ENCODE results near the gene TFF2.
A peak's percentile ranks its signal among the peaks of the same experiment; 100 is the strongest.

The TFF2 gene

DNA sequence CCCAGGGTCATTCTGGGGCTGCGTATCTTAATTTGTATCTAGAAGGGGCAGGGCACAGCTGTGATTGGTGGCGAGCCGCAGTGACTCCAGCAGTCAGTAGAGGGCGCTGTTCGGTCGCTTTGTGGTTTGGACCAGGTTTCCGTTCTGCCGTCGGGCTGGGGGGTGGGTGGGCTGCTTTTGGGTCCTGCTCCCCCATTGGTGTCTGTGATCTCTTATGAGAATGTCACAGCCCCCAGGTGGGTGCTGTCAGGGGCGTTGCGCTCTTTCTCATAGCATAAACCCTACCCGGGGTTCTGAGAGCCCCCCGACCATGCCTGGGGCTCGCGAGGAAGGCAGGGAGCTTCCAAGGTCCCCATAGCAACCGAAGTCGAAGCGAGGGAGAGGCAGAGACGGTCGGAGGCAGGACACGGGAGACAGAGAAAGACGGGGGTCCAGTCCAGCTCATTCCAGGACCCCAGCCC, 41.0 kb downstream of the TFF2 start:
- Histone ChIP-seq H2BK12ac (ENCODE audit: low read length) (no peak overlapping the region), H4K91ac (ENCODE audit: low read depth, low read length, poor library complexity) (no peak overlapping the region), H3K14ac (ENCODE audit: low read length) (no peak overlapping the region), H3K4me1 (ENCODE audit: control insufficient read depth in 2 of 2, insufficient read depth in 1 of 2, low read depth in 1 of 2, low read length in 2 of 2) (peaks cover 0 to 6% of the 10 kb centered on the region in 2 donors), H2AFZ (ENCODE audit: low read length) (peak overlapping the region; percentile 41), H4K8ac (ENCODE audit: low read depth, low read length) (no peak overlapping the region), H3K4ac (ENCODE audit: low read length) (no peak overlapping the region), H3K79me1 (ENCODE audit: low read depth, low read length) (no peaks in the 10 kb centered on the region), H2AK5ac (ENCODE audit: low read depth, low read length) (peak overlapping the region; percentile 60), H3K27me3 (ENCODE audit: control insufficient read depth in 3 of 3, insufficient read depth in 3 of 3, low read depth in 1 of 3, low read length in 3 of 3) (peaks cover 0 to 42% (median 2%) of the 10 kb centered on the region in 3 experiments), H2BK15ac (ENCODE audit: low read length) (no peak overlapping the region), H3K27ac (replicated peaks; ENCODE audit: low read length) (no peak overlapping the region), H2BK5ac (ENCODE audit: low read length) (no peak overlapping the region), H3K18ac (ENCODE audit: low read length) (peak overlapping the region; percentile 20), H3K36me3 (replicated peaks in 1 of 2; ENCODE audit: control insufficient read depth in 2 of 2, insufficient read depth in 2 of 2, low read length in 2 of 2) (no peaks in the 10 kb centered on the region), H3K23ac (ENCODE audit: low read depth, low read length, poor library complexity) (no peak overlapping the region), H3K9ac (ENCODE audit: low read depth, low read length, poor library complexity) (no peak overlapping the region), H3K4me2 (ENCODE audit: insufficient read depth, low read length, poor library complexity, severe bottlenecking) (peak overlapping the region; percentile 80), H3K9me3 (replicated peaks in 1 of 2; ENCODE audit: control insufficient read depth in 2 of 2, insufficient read depth in 1 of 2, low read depth in 1 of 2, low read length in 2 of 2) (no peaks in the 10 kb centered on the region), H3K4me3 (ENCODE audit: low read length in 2 of 2) (peak overlapping the region in 1 of 2 donors; percentile 49), H2BK120ac (ENCODE audit: low read depth, low read length) (no peak overlapping the region)
- peak; percentile 80 for DNase-seq (ENCODE audit: low spot score)
- WGBS, 2 donors (ENCODE audit: extremely low coverage in 2 of 2, insufficient read length in 2 of 2, insufficient replicate concordance in 1 of 2): no CpG with 5 or more reads among the region's 22 CpGs

DNA sequence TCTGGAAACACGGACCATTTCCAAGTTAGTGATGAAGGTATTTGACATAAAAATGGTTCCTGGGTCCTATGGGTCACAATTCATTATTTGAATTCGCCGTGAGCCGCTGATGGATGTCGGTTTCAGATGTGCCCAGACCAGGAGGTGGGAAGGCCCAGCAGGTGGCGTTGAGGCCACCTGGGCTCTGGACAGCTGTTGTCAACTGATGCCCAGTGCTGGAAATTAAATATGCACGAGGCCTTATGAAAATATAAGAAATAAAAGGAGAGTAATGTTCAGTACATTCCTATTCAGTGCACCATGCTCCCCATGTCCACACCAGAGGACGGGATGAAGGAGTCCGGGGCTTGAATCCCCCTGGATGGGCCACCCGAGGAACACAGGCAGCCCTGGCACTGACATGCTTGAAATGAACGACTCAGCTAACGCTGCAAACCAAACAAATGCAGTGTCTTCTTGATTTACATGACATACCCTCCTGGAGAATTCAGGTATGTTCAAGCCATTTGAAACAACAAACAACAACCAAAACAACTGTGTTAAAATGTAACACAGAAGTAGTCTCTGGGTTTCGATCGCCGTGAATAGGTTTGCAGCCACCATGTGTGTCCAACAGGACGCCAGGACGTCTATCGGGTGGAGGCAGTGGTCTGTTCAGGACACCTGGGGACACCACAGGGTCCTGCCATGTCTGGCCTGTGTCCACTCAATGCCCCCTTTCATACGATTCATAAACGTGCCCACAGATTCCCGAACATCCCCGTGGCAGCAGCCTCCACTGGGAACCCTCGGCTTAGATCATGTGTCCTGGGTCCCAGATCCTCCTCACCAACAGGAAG, 41.7 kb downstream of the TFF2 start:
- Histone ChIP-seq H3K23ac (ENCODE audit: low read depth, low read length, poor library complexity) (no peak overlapping the region), H3K27ac (replicated peaks; ENCODE audit: low read length) (no peak overlapping the region), H3K4me3 (ENCODE audit: low read length in 2 of 2) (no peak overlapping the region), H3K14ac (ENCODE audit: low read length) (no peak overlapping the region), H2BK120ac (ENCODE audit: low read depth, low read length) (no peak overlapping the region), H3K4me1 (ENCODE audit: control insufficient read depth in 2 of 2, insufficient read depth in 1 of 2, low read depth in 1 of 2, low read length in 2 of 2) (peaks cover 0 to 6% of the 10 kb centered on the region in 2 donors), H3K27me3 (ENCODE audit: control insufficient read depth in 3 of 3, insufficient read depth in 3 of 3, low read depth in 1 of 3, low read length in 3 of 3) (peaks cover 0 to 36% (median 2%) of the 10 kb centered on the region in 3 experiments), H2AFZ (ENCODE audit: low read length) (peak overlapping the region; percentile 15), H3K4ac (ENCODE audit: low read length) (no peak overlapping the region), H4K8ac (ENCODE audit: low read depth, low read length) (no peak overlapping the region), H3K4me2 (ENCODE audit: insufficient read depth, low read length, poor library complexity, severe bottlenecking) (no peak overlapping the region), H3K9me3 (replicated peaks in 1 of 2; ENCODE audit: control insufficient read depth in 2 of 2, insufficient read depth in 1 of 2, low read depth in 1 of 2, low read length in 2 of 2) (no peaks in the 10 kb centered on the region), H2BK12ac (ENCODE audit: low read length) (no peak overlapping the region), H3K9ac (ENCODE audit: low read depth, low read length, poor library complexity) (no peak overlapping the region), H2BK5ac (ENCODE audit: low read length) (no peak overlapping the region), H3K36me3 (replicated peaks in 1 of 2; ENCODE audit: control insufficient read depth in 2 of 2, insufficient read depth in 2 of 2, low read length in 2 of 2) (no peaks in the 10 kb centered on the region), H2BK15ac (ENCODE audit: low read length) (no peak overlapping the region), H3K79me1 (ENCODE audit: low read depth, low read length) (no peaks in the 10 kb centered on the region), H3K18ac (ENCODE audit: low read length) (no peak overlapping the region), H4K91ac (ENCODE audit: low read depth, low read length, poor library complexity) (no peak overlapping the region), H2AK5ac (ENCODE audit: low read depth, low read length) (peak overlapping the region; percentile 47)
- WGBS, 2 donors (ENCODE audit: extremely low coverage in 2 of 2, insufficient read length in 2 of 2, insufficient replicate concordance in 1 of 2): no CpG with 5 or more reads among the region's 23 CpGs
- no peak for DNase-seq (ENCODE audit: low spot score)

DNA sequence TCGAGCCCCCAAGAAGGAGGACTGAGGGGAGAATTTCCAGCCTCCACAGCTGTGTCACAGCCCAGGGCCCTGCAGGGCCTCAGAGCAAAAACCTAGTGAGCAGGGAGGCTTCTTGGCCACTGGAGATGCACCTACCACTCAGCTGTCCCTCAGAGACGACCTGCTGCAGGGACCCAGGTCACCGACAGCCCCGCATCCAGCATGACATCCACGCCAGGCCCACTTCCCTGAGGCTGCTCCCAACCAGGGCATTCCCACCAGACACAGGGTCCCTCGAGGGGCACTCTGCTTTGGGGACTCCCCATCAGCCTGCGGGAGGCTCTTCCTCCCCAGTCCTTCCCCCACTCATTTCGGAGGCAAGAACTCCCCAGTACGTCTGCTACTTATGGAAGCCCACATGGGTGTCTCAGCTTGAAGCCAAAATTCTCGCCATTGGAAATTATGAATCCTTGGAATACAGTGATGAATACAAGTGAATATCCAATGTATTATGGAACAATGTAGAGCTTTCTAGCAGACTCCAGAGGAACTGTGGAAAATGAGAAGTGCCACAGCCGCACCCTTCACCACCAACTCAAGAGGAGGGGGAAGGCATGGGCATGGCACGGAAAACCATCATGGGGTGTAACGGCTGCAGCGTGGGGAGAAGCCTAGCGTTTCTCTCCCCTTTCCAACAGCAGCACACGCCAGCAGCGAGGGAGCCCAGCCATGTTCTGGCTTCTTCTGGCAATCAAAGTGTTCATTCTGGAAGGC, 42.5 kb downstream of the TFF2 start:
- no peak overlapping the region for H3K14ac ChIP-seq (ENCODE audit: low read length)
- no peak overlapping the region for H3K4me3 ChIP-seq (ENCODE audit: low read length in 2 of 2)
- no peak overlapping the region for H3K23ac ChIP-seq (ENCODE audit: low read depth, low read length, poor library complexity)
- H3K79me1 ChIP-seq (ENCODE audit: low read depth, low read length): no peaks in the 10 kb centered on the region
- H3K27me3 ChIP-seq (ENCODE audit: control insufficient read depth in 3 of 3, insufficient read depth in 3 of 3, low read depth in 1 of 3, low read length in 3 of 3): peaks cover 0 to 28% (median 2%) of the 10 kb centered on the region in 3 experiments
- no peak overlapping the region for H3K4ac ChIP-seq (ENCODE audit: low read length)
- no peak overlapping the region for H2BK12ac ChIP-seq (ENCODE audit: low read length)
- no peak overlapping the region for H2AFZ ChIP-seq (ENCODE audit: low read length)
- no peak overlapping the region for H4K91ac ChIP-seq (ENCODE audit: low read depth, low read length, poor library complexity)
- H2BK120ac ChIP-seq (ENCODE audit: low read depth, low read length): no peak overlapping the region
- no peak overlapping the region for H4K8ac ChIP-seq (ENCODE audit: low read depth, low read length)
- DNase-seq (ENCODE audit: low spot score): no peak
- H3K18ac ChIP-seq (ENCODE audit: low read length): no peak overlapping the region
- no peak overlapping the region for H3K9ac ChIP-seq (ENCODE audit: low read depth, low read length, poor library complexity)
- no peak overlapping the region for H2BK15ac ChIP-seq (ENCODE audit: low read length)
- H3K36me3 ChIP-seq (replicated peaks in 1 of 2; ENCODE audit: control insufficient read depth in 2 of 2, insufficient read depth in 2 of 2, low read length in 2 of 2): no peaks in the 10 kb centered on the region
- H3K4me2 ChIP-seq (ENCODE audit: insufficient read depth, low read length, poor library complexity, severe bottlenecking): no peak overlapping the region
- H2BK5ac ChIP-seq (ENCODE audit: low read length): no peak overlapping the region
- no CpG with 5 or more reads among the region's 17 CpGs for WGBS, 2 donors (ENCODE audit: extremely low coverage in 2 of 2, insufficient read length in 2 of 2, insufficient replicate concordance in 1 of 2)
- H3K9me3 ChIP-seq (replicated peaks in 1 of 2; ENCODE audit: control insufficient read depth in 2 of 2, insufficient read depth in 1 of 2, low read depth in 1 of 2, low read length in 2 of 2): no peaks in the 10 kb centered on the region
- H3K27ac ChIP-seq (replicated peaks; ENCODE audit: low read length): no peak overlapping the region
- peak overlapping the region; percentile 20 for H2AK5ac ChIP-seq (ENCODE audit: low read depth, low read length)
- H3K4me1 ChIP-seq (ENCODE audit: control insufficient read depth in 2 of 2, insufficient read depth in 1 of 2, low read depth in 1 of 2, low read length in 2 of 2): peaks cover 0 to 5% of the 10 kb centered on the region in 2 donors

DNA sequence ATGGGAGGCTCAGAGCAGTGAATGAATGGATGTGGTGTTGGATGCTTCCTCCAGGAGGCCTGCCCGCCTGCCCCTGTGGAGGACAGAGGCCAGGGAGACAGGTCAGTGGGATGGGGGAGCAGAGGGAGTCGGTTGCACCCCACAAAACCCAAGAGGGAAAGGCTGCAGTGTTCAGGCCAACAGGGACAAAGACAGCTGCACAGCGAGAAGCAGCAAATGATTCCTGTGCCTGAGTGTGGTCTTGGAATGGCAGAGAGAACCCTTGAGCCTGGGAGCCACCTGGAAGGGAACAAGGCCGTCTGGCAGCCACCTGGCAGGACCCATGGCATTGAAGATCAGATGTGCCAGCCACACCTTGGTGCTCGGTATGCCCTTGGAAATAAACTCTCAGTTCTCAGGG, 43.7 kb downstream of the TFF2 start:
- Histone ChIP-seq H3K27ac (replicated peaks; ENCODE audit: low read length) (no peak overlapping the region), H3K9me3 (replicated peaks in 1 of 2; ENCODE audit: control insufficient read depth in 2 of 2, insufficient read depth in 1 of 2, low read depth in 1 of 2, low read length in 2 of 2) (no peaks in the 10 kb centered on the region), H2AK5ac (ENCODE audit: low read depth, low read length) (no peak overlapping the region), H3K4me1 (ENCODE audit: control insufficient read depth in 2 of 2, insufficient read depth in 1 of 2, low read depth in 1 of 2, low read length in 2 of 2) (peaks cover 0 to 5% of the 10 kb centered on the region in 2 donors), H2BK120ac (ENCODE audit: low read depth, low read length) (no peak overlapping the region), H2BK12ac (ENCODE audit: low read length) (no peak overlapping the region), H4K8ac (ENCODE audit: low read depth, low read length) (no peak overlapping the region), H3K14ac (ENCODE audit: low read length) (no peak overlapping the region), H3K4ac (ENCODE audit: low read length) (no peak overlapping the region), H2BK15ac (ENCODE audit: low read length) (no peak overlapping the region), H2AFZ (ENCODE audit: low read length) (no peak overlapping the region), H3K9ac (ENCODE audit: low read depth, low read length, poor library complexity) (peak overlapping the region; percentile 34), H3K18ac (ENCODE audit: low read length) (no peak overlapping the region), H3K36me3 (replicated peaks in 1 of 2; ENCODE audit: control insufficient read depth in 2 of 2, insufficient read depth in 2 of 2, low read length in 2 of 2) (no peaks in the 10 kb centered on the region), H4K91ac (ENCODE audit: low read depth, low read length, poor library complexity) (no peak overlapping the region), H3K4me2 (ENCODE audit: insufficient read depth, low read length, poor library complexity, severe bottlenecking) (no peak overlapping the region), H2BK5ac (ENCODE audit: low read length) (no peak overlapping the region), H3K79me1 (ENCODE audit: low read depth, low read length) (no peaks in the 10 kb centered on the region), H3K23ac (ENCODE audit: low read depth, low read length, poor library complexity) (no peak overlapping the region), H3K27me3 (ENCODE audit: control insufficient read depth in 3 of 3, insufficient read depth in 3 of 3, low read depth in 1 of 3, low read length in 3 of 3) (peaks cover 0 to 26% (median 2%) of the 10 kb centered on the region in 3 experiments), H3K4me3 (ENCODE audit: low read length in 2 of 2) (no peak overlapping the region)
- WGBS, 2 donors (ENCODE audit: extremely low coverage in 2 of 2, insufficient read length in 2 of 2, insufficient replicate concordance in 1 of 2): no CpG with 5 or more reads among the region's 5 CpGs
- DNase-seq (ENCODE audit: low spot score): no peak

All from neuronal stem cell (in vitro differentiated cells).